GM18858 (cell line): Measurements from ENCODE around the gene ZC3H12C.
"Not testable (repeated sequence)": the region's sequence is repeated elsewhere in the genome, so short reads cannot be mapped to it uniquely, and the experiment has no call there.

Source experiments
- ATAC-seq: cut with Tn5 transposase; IDR thresholded peaks from one replicate; pipeline ENCODE4 v1.9.1; 2021; ENCODE audit not compliant: unreplicated experiment

The ZC3H12C gene

DNA sequence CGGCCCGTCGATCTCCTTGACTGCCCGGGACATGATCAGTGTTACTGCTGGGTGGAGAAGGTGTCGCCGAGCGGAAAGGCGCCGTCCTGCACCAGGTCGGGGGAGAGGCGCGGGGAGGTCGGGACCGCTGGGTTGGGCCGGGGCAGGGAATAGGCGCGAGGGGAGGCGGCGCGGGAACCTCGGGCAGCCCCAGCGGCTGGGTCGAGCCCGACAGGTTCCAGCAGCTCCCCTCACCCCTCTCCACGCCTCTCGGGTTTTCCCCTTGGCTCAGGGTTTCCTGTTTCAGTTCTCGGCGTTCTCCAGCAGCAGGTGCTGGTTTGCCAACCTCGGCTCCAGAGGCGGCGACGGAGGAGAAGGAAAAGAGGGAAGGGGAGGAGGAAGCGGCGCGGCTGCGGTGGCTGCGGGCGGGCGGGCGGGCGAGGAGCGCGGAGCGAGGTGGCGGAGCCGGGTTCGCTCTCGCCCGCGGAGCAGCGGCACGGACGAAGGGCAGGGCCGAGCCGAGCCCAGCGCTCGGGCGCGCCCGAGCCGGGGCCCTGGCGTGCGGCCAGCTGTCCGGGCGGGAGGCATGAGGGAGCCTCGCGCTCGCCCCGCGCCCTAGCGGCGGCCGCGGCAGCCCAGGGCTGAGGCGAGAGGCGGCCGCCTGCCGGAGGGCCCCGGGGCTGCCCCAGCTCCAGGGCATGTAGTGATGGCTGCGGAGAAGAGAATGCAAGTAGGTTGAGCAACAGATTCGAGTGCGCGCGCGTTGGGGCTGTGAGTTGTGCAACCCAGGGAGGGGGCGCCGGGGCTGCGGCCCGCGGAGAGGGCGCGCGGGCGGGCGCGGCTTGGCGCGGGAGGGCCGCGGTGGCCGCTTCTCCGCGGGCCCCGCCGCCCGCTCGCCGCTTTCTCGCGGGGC is at the start of gene ZC3H12C:
TSS of gene ZC3H12C (plus strand) at position 878 of the 892 bp plus-strand sequence. CDS start 20 bp downstream, outside the sequence.
- peak; percentile 41 for ATAC-seq

DNA sequence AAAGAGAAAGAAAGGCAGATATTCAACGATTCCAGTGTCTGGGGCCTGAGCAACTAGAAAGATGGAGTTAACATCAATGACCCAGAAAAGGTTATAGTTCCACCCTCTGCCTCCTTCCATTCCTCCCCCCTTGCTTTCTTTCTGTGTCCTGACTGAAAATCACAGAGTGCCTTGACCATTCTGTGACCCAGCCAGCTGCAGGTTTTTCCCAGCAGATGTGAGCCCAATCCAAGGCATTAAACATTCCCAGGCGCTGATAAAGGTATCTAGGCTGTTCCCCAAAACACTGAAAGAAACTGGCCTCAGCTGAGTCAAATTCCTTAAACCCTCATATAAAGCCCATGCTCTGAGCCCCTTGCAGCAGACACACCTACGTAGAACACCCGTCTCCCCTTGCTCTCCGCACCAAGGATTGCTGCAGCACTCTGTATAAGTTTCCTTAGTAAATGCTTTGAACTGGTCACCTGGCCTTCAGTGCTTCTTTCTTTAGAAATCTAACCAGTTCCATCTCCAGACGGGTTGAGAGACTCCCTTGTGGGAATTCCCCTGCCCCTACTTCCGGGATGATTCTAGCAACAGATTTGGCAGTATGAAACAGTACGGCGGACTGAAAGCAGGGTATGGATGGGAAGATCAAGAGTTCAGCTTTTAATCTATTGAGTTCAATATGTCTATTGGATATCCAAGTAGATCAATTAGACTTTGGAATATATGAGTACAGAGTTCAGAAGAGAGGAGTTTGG is 48.8 kb upstream of the ZC3H12C start:
- no peak for ATAC-seq

DNA sequence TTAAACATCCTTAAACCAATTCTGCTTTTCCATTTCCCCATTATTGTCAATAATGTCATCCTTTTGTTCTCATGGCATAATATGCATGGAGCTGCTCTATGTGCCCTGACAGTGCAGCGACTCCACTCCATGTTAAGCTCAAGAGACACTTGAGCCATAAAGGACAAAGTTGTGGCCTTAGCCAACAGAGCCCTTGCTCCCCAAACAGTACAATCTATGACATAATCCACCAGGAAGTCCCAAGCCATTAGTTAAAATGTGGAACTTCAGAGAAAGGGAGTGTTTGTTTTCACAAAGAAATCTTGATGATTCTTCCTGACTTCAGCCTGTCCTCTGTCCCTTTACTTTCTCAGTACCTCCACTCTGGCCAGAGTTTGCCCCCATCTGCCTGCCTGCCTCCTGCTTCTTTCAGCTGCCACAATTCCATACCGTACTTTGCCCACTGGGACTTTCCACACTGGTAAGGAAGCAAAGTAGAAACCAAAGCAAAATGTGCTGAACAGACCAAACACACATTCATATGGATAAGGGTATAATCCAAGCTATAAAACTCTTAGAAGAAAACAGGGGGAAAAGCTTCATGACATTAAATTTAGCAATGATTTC is 46.3 kb upstream of the ZC3H12C start:
- no peak for ATAC-seq

DNA sequence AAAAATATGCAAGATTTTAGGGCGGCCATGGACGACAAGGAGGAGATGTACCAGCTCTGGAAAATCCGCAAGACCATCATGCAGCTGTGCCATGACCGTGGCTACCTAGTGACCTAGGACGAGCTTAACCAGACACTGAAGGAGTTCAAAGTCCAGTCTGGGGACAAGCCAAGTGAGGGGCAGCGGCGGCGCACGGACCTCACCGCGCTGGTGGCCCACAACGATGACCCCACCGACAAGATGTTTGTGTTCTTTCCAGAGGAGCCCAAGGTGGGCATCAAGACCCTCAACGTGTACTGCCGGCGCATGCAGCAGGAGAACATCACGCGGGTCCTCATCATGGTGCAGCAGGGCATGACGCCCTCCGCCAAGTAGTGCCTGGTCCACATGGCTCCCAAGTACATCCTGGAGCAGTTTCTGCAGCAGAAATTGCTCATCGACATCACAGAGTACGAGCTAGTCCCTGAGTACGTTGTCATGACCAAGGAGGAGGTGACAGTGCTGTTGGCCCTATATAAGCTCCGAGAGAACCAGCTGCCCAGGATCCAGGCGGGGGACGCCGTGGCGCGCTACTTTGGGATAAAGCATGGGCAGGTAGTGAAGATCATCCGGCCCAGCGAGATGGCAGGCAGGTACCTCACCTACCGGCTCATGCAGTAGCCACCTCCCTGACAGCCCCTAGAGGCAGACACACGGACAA is 43.5 kb upstream of the ZC3H12C start:
- ATAC-seq, result no peak

DNA sequence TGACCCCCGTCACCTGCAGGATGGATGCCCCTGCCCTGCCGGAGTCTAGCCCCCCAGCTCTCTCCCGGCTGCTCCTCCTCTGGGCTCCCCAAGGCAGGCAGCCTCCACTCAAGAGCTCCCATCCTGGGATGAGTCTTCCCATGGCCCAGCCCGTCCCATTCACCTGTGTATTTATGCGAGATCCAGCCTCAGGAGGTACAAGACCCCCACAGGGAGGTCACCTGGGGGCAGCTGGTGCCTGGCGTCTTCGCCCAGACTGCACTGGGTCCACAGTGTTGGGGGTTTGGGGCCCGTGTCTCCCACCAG is 43.0 kb upstream of the ZC3H12C start:
- ATAC-seq, result no peak

DNA sequence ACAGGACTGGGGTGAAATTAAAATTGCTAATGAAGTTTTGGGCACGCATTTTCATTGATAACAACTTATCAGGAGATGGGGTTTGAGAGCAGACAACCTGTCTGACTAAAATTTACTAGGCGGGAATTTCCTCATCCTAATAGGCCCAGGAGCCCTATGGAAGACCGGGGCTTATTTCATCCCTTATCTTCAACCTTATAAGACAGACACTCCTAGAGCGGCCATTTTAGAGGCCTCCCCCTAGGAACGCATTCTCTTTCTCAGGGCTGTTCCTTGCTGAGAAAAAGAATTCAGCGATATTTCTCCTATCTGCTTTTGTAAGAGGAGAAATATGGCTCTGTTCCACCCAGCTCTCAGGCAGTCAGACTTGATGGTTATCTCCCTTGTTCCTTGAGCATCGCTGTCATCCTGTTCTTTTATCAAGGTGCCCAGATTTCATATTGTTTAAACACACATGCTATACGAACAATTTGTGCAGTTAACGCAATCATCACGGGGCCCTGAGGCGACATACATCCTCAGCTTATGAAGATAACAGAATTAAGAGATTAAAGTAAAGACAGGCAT is 39.3 kb upstream of the ZC3H12C start:
- no peak for ATAC-seq

DNA sequence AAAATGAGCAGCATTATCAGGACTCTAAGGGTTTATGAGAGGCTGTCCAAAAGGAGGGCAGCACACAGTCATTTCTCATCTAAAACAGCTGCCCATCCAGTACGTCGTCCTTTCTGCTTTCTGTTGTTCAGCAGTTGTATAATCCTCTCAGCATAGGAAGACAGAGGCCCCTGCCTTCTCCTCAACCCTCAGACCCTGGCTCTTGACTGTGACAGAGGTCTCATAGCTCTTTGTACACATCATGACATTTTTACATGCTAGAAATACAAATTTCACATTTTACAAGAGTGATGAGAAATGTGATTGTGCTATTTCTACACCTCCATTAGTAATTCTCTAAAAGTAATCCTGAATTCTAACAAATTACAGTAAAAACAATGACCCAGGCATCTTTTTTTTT is 36.2 kb upstream of the ZC3H12C start:
- no peak for ATAC-seq

DNA sequence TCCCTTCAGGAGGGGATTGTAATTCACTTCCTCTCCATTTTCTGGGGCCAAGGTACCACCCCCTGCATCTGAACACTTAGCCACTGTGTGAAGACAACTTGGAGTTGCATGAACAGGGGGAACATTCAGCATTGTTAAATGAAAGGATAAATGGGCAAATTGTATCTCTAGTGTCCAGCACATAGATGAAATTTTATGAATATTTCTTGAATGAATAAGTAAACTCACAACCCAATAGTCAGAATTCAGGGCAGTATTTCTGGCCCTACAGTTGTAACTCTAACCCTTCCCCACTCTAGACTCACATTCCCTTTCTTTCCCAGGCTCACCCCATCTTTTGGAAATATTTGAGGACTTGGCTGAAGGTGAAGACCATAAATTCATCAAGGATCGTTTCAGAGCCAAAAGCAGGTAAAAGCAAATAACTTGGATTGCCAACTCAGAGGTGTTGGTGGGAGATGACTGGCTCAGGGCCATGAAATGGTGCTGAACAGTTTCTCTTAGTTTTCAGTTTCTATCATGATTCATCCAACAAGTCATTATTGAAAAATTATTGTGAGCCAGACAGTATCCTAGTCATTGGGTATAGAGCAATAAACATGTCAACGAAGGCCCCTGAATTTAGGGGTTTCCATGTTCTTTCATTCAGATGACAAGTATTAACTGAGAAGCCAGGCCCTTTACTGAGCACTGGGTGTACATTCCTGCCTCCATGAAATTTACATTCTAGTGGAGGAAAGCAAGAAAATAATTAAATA is 33.3 kb upstream of the ZC3H12C start:
- ATAC-seq, result no peak

DNA sequence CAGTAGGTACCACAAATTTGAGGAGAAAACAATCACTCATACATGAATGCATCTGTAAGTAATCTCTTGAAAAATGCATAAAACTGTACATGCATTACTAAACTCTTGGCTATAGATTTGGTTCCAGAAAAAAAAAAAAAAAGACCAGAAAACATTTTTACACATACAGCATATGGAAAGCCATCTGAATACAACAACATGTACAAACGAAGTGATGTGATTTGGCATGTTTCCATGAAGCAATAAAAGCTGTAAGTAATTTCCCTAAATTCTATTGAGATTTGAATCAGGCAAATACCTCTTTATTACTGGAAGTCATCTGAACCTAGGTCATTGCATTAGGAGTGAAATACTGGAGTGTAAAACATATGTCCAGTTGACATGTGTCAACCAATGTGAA is 31.9 kb upstream of the ZC3H12C start:
- no peak for ATAC-seq

DNA sequence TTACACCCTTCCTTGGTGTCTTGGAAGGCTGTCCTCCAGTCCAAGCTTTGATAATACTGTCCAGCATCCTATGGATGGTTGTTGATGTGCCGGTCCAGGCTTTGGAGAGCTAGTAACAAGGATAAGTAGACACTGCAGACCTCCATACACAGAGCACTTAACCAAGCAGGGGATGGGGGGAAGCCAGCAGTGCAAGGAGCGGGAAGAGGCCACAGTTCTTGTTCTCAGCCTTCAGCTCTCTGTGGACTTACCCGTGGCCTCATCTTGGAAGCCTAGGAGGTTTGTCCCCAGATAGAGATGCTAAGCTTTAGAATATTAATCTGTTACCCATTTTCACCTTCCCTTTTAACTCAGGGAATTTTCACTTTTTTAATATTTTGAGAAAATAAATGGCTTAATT is 30.9 kb upstream of the ZC3H12C start:
- no peak for ATAC-seq

DNA sequence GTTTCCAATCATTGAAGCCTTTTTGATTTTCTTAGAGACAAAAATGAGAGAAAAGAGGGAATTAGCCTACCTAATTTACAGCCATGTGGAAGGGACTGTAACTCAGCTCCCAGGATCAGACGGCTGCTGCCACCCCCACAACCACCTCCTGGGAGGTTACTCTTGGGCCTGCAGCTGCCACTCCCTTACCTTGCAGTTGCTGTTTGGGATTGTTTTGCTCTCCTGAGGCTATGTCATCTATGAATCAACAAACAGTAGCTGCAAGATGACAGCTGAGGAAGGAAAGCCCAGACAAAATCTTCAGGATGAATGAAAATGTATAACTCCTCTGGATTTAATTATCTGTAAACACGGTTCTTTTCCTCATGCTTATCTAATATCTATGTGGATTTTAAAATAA is 28.0 kb upstream of the ZC3H12C start:
- ATAC-seq, result no peak

DNA sequence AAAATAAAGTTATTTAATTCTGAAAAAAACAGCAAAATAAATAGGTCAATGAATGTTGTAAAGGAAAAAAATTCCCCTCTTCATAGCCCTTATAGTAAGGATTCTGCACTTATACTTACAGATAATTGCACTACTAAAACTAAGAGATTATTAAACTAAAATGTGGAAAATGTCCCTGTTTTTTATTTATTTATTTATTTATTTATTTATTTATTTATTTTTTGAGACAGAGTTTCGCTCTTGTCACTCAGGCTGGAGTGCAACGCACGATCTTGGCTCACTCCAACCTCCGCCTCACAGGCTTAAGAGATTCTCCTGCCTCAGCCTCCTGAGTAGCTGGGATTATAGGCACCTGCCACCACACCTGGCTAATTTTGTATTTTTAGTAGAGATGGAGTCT is 25.2 kb upstream of the ZC3H12C start:
- ATAC-seq, result not testable (repeated sequence)

DNA sequence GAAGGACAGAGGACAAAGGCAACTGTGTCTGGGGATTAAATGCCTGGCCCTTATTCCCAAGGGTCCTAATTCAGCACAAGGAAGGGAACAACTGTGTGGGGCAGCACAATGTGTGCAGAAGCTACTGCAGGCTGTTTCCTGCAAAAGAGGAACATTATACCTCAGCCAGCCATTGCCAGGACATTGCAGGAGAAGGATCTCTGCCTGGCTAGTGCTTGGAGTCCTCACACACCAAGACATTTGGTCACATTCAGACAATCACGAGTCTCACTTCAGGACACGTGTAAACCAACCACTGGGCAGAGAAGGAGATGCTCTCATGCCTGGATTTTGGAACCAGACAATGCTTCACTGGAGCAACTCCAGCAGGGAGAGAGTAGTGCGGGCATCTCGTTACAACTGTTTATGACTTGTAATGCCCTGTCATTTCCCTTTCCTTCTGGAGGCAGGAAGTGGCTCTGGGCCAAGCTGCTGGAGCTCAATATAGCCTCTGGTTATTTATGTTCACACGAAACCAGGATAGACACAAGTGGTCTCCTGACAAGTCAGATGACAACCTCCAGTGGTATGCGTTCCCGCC is 23.9 kb upstream of the ZC3H12C start:
- peak; percentile 47 for ATAC-seq

DNA sequence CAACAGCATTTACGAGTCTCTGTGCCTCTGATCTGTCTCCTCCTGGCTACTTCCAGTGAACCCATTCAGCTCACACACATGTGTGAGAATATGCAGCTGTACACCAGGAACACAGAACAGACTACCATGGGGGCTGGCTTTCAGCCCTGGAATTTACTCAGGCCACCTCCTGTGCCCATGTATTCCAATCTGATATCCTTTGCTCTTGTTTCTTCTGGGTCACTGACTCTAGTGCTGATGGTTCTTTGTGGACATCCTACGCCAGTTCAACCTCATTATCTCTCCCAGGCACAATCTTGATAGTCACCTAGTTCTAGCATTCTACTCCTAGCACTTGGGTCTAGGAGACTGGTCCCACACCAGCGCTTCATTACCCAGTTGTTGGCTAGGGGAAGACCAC is 23.0 kb upstream of the ZC3H12C start:
- no peak for ATAC-seq

DNA sequence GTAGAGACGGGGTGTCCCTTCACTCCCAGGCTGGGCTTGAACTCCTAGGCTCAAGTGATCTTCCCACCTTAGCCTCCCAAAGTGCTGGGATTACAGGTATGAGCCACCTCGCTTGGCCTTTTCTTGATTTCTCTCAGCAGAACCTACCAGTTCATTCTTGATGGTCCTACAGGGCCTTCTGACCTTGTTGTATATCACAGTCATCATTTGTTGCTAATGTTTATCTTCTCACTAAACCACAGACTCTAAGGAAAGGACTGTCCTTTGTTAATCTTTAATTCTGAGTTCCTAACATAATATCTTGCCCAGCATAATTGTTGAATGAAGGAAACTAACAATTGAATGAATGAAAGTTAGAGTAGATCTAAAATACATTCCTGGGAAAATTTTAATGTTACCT is 22.0 kb upstream of the ZC3H12C start:
- ATAC-seq, result no peak

DNA sequence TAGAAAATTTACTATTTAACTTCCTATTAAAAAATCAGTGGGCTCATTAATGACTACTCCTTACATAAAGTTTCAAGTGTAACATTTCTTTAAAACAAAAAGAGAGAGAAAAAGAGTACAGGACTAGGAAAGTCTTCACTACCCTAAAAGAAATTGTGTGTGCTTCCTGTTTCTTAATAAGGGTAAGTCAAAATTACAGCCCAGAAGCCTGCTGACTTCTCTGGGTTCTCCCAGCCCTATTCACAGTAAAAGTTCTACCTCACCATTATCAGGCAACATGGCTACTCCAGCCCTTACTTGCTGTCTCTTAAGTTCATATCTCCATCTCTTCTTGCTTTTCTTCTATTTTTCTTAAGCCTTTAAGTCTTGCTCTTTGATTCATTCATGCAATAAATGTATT is 20.3 kb upstream of the ZC3H12C start:
- no peak for ATAC-seq

DNA sequence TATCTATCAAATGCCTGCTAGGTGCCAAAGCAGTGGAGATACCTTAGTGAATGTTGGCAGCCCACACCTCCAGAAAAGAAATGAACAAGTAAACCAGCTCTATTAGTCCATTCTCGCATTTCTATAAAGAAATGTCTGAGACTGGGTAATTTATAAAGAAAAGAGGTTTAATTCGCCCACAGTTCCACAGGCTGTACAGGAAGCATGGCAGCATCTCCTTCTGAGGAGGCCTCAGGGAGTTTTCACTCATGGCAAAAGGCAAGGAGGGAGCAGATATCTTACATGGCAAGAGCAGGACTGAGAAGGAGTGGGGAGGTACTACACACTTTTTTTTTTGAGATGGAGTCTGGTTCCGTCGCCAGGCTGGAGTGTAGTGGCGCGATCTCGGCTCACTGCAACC is 18.7 kb upstream of the ZC3H12C start:
- no peak for ATAC-seq

DNA sequence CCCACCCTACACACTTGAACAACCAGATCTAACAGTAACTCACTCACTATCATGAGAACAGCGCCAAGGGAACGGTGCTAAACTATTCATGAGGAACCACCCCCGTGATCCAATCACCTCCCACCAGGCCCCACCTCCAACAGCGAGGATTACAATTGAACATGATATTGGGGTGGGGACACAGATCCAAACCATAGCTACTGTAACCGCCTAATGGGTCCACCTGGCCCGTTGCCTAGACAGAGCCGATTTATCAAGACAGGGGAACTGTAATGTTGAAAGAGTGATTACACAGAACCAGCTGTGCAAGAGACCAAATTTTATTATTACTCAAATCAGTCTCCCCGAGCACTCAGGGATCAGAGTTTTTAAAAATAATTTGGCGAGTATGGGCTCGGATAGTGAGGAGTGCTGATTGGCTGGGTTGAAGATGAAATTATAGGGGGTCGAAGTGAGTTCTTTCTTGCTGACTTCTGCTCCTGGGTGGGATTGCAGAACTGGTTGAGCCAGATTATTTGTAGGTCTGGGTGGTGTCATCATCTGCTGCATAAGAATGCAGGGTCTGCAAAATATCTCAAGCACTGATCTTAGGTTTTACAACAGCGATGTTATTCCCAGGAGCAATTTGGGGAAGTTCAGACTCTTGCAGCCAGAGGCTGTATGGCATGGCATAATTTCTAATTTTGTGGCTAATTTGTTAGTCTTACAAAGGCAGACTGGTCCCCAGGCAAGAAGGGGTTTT is 17.9 kb upstream of the ZC3H12C start:
- no peak for ATAC-seq

DNA sequence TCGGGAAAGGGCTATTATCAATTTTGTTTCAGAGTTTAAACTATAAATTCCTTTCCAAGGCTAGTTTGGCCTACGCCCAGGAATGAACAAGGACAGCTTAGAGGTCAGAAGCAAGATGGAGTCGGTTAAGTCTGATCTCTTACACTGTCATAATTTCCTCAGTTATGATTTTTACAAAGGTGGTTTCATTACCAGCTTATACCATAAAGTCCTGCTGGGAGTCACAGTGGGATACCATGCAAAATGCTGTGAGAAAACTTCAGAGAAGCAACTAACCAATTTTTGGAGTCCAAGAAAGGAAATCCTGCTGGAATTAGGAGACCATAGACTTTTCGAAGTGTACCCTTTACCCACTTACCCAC is 17.4 kb upstream of the ZC3H12C start:
- ATAC-seq, result no peak
